HG03095 (cell line): ENCODE data around the gene CAMTA1.

Experiments used
- ATAC-seq: cut with Tn5 transposase; IDR thresholded peaks from one replicate; pipeline ENCODE4 v1.9.1; 2021; ENCODE audit warnings: moderate library complexity; ENCODE audit not compliant: unreplicated experiment

The CAMTA1 gene

GRCh38 chr1:7018826-7019225 is 233.6 kb downstream of the CAMTA1 start:
- no peak for ATAC-seq

GRCh38 chr1:7019510-7019909 is 234.3 kb downstream of the CAMTA1 start:
- ATAC-seq, result no peak

- no peak for ATAC-seq
These were observed 236.8 kb downstream of the CAMTA1 start for GRCh38 chr1:7022058-7022457.

- no peak for ATAC-seq
These were observed 239.8 kb downstream of the CAMTA1 start for GRCh38 chr1:7025013-7025412.

GRCh38 chr1:7026169-7026568 is 240.9 kb downstream of the CAMTA1 start:
- ATAC-seq, result no peak

- no peak for ATAC-seq
These were observed 247.7 kb downstream of the CAMTA1 start for GRCh38 chr1:7032992-7033391.

GRCh38 chr1:7036386-7036785 is 251.1 kb downstream of the CAMTA1 start:
- no peak for ATAC-seq

- ATAC-seq, result no peak
These were observed 254.5 kb downstream of the CAMTA1 start for GRCh38 chr1:7039590-7040220.

- no peak for ATAC-seq
These were observed 255.9 kb downstream of the CAMTA1 start for GRCh38 chr1:7040969-7041695.

- ATAC-seq, result no peak
These were observed 257.3 kb downstream of the CAMTA1 start for GRCh38 chr1:7042322-7043190.

- ATAC-seq, result no peak
These were observed 257.9 kb downstream of the CAMTA1 start for GRCh38 chr1:7043191-7043549.

GRCh38 chr1:7043719-7044535 is 258.7 kb downstream of the CAMTA1 start:
- ATAC-seq, result no peak

GRCh38 chr1:7045897-7046296 is 260.6 kb downstream of the CAMTA1 start:
- ATAC-seq, result no peak

- ATAC-seq, result no peak
These were observed 261.1 kb downstream of the CAMTA1 start for GRCh38 chr1:7046314-7046713.

GRCh38 chr1:7046891-7047290 is 261.6 kb downstream of the CAMTA1 start:
- no peak for ATAC-seq

- no peak for ATAC-seq
These were observed 262.6 kb downstream of the CAMTA1 start for GRCh38 chr1:7047866-7048265.

GRCh38 chr1:7048395-7048794 is 263.1 kb downstream of the CAMTA1 start:
- ATAC-seq, result no peak

GRCh38 chr1:7049913-7050625 is 264.8 kb downstream of the CAMTA1 start:
- ATAC-seq, result no peak

- ATAC-seq, result no peak
These were observed 265.8 kb downstream of the CAMTA1 start for GRCh38 chr1:7050751-7051665.
